RPMI8226 (cell line): ENCODE results near the gene SERPINB8.

Experiments used
- DNase-seq: peaks from one replicate; pipeline ENCODE4 v3.0.0-alpha.2; 2015

SERPINB8 gene

GRCh38 chr18:63965716-63966330 is 4.1 kb upstream of the SERPINB8 start:
- no peak for DNase-seq

DNA sequence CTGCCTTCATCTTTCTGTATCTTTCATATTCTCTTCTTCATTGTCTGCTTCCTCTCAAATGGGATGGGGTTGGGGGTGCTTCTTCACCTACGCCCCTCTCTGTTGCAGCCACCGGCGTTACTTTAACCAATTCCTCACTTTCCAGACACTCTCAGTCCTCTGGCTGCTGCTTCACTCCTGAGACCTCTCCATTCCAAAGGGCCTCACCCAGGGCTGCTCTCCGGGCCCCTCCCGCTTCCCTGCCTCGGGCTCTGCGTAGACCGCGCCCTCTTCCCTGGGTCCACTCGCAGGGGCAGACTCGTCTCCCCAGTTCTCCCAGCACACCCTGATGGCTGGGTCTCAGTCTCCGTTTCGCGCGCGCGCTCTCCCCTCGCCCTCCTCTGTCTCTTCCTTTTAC is 926 bp downstream of the SERPINB8 start:
- no peak for DNase-seq

DNA sequence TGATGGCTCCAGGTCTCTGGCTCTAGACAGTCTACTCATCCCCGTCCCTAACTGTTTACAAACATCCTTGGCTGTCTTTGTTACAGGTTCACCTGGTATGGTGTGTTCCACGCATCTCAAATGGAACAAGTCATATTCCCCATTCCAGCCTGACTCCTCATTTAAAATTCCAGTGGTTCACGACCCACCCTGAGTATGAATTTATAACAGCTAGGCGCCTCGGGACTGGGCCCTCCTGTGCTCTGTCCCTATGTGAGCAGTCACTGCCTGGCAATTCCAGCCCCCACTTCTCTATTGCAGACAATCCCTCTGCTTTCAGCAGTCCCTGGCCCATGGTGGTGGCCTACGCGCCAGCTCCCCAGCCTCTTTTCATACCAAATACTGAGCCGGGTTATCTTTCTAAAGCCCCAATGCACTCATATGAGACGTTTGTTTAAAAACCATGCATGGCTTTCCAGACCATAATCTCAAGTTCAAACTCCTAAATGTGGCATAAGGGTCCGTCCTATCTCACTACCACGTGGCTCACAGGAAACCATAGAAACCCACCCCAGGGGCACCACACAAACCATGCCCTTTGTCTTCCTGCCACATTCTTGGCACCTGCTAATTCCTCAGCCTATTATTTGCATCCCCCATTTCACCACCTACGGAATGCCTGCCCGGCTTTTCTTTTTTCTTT is 1.6 kb downstream of the SERPINB8 start:
- DNase-seq: no peak

DNA sequence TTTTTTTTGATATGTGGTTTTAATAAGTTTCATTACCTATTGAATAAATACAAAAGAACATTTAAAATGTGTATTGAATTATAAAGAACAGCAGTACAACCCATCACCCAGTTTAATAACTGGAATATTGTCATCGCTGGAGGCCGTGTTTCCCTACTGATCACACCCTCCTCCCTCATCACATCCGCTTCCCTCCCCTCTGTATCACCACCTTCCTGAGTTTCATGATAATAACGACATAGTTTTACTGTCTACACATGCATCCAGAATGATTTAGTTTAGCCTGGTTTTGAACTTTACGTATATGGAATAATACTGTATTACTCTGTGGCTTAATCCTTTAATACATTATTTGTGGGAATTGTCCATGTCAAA is 2.1 kb downstream of the SERPINB8 start:
- DNase-seq: no peak

GRCh38 chr18:63974991-63975390 is 5.1 kb downstream of the SERPINB8 start:
- peak; percentile 20 for DNase-seq

DNA sequence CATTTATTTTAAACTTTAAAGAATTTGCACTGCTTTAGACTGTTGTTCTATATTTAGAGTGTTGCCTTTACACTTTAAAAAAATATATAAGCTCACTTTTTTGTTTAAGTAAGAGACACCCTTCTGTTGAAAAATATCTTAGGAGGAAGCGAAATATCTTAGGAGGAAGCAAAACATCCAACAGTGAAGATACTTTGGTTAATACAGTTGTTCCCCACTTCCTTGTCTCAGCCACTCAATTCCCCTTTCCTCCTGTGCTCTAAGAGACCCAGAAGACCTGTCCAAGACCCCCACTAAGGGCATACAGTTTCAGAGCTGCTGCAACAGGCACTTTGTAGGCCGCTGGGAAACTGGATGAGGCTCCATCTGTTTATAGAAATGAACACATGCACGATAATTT is 5.7 kb downstream of the SERPINB8 start:
- DNase-seq: no peak

DNA sequence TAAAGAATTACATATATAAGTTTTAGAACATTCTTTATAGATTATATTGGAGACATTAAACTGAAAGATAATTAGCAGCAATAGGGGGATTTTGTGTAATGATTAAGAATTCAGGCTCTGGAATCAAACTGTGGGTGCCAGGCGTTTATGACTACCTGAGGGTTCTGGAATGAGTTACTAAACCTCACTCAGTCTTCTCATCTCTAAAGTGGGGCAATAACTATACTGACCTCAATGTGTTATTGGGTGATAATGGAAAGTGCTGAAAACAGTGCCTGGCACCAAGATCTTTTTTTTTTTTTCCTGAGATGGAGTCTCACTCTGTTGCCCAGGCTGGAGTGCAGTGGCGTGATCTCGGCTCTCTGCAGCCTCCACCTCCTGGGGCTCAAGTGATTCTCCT is 7.2 kb downstream of the SERPINB8 start:
- DNase-seq: no peak

DNA sequence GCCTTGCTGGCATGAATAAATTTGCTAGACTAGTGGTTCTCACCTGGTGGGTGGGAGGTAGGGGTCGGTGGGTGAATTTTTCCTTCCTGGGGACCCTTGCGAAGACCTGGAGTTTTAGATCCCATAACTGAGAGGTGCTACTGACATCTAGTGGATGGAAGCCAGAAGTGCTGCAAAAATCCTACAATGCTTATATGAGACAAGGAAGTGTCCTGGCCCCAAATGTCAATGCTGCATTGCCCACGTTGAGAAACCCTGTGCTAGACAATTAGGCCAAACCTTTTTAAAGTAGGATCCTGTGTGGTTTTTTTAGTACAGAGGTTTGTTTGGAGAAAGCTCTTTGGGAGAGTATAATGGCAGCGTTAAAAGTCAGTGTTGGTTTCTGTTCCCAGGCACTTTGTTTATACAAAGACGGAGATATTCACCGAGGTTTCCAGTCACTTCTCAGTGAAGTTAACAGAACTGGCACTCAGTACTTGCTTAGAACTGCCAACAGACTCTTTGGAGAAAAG is 9.6 kb downstream of the SERPINB8 start:
- peak; percentile 70 for DNase-seq

- DNase-seq: no peak
Measured at GRCh38 chr18:63980027-63980426, 10.1 kb downstream of the SERPINB8 start.

- DNase-seq: no peak
Measured at GRCh38 chr18:63980896-63981460, 11.1 kb downstream of the SERPINB8 start.

- DNase-seq: no peak
Measured at GRCh38 chr18:63981719-63982118, 11.8 kb downstream of the SERPINB8 start.

GRCh38 chr18:63982361-63982760 is 12.5 kb downstream of the SERPINB8 start:
- DNase-seq: no peak

DNA sequence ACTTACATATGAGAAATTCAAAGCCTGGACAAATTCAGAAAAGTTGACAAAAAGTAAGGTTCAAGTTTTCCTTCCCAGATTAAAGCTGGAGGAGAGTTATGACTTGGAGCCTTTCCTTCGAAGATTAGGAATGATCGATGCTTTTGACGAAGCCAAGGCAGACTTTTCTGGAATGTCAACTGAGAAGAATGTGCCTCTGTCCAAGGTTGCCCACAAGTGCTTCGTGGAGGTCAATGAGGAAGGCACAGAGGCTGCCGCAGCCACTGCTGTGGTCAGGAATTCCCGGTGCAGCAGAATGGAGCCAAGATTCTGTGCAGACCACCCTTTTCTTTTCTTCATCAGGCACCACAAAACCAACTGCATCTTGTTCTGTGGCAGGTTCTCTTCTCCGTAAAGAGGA is 17.0 kb downstream of the SERPINB8 start:
- no peak for DNase-seq

GRCh38 chr18:63987743-63988142 is 17.9 kb downstream of the SERPINB8 start:
- no peak for DNase-seq

- no peak for DNase-seq
Measured at GRCh38 chr18:63992751-63993150, 22.9 kb downstream of the SERPINB8 start.

DNA sequence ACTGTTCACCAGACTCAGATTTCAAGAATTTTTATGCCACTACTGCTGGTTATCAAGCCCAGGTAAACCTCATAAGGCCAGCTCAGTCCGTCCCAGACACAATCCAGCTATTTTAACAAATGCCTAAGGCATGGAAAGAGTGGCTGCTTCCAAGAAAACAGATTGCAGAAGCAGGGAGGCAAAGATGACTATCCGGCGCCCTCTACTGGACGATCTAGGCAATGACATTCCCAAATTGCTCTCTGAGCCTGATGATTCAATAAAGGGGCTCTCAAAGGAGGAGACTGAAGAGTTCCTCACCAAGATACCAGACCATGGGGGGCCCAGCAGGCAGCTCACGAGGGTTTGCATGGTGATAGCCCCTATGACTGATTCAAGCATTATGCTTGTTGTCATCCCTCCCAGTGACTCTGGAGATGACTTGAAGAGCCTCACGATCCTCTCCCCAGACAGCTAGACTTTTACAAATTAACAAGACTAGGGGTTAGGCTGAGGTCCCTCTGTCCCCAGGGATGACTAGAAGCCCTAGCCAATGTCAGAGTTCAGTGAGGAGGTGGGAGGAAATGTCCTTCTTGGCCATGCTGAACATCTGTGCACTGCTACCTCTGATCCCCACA is 25.0 kb downstream of the SERPINB8 start:
- peak; percentile 54 for DNase-seq

- DNase-seq: no peak
Measured at GRCh38 chr18:63997041-63997440, 27.2 kb downstream of the SERPINB8 start.

DNA sequence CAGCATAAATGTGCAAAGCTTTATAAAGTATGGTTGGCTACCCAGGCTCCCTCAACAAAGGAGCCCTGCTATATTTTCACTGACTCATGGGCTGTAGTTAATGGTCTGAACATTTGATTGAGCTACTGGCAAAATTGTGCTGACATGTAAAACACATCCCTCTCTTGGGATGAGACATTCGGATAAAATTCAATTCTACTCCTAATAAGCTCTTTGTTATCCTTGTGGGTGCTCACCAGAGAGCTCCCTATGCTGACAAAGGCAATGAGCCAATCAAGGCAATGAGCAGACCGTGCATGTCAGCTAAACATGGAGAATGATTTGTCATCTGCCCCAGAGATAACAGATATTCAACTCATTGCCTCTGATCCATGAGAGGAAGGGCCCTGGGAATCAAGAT is 27.7 kb downstream of the SERPINB8 start:
- DNase-seq: no peak

GRCh38 chr18:63999871-64000270 is 30.0 kb downstream of the SERPINB8 start:
- no peak for DNase-seq

- DNase-seq: no peak
Measured at GRCh38 chr18:64002581-64002980, 32.7 kb downstream of the SERPINB8 start.

DNA sequence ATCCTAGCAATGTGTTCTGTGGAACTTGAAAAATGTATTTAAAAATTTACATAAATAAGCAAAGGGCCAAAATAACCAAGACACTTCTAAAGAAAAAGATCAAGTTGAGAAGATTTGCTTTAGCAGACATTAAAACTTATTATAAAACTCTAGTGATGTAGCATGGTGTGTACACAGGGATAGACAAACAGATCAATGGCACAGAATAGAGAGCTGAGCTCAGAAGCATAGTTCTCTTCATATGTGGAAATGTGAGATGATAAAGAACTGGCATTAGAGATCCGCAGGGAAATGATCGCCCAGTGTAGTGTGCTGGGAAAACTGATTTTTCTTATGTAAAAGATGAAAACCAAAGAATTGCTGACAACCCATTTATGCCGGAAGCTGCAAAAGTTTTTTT is 39.4 kb downstream of the SERPINB8 start:
- no peak for DNase-seq

DNA sequence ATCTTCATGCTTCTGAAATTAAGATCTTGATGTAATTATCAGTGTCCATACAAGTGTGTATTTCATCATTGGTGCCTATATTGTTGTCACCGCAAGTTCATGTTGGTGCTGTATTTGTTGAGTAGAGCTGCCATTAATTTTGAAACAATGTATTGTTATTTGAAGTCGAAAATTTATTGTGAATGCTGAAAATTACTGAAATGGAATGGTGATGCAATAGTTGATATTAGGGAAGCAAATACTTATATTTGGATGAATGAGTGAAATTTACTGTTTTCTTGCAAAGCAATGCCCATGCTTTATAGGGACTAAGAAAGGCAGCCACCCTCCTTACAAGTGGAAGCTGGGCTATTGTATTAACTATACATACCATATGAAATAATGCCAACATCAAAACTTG is 41.6 kb downstream of the SERPINB8 start:
- DNase-seq: no peak

GRCh38 chr18:64017870-64018269 is 48.0 kb downstream of the SERPINB8 start:
- peak; percentile 37 for DNase-seq
